IPS-NIHi7 (cell line): ENCODE results near the gene RASSF4.

ENCODE experiments used
- DNase-seq: peaks from one replicate; pipeline ENCODE4 v3.0.0; 2012; ENCODE audit warnings: mixed read lengths; ENCODE audit errors: extremely low spot score

The RASSF4 gene

DNA sequence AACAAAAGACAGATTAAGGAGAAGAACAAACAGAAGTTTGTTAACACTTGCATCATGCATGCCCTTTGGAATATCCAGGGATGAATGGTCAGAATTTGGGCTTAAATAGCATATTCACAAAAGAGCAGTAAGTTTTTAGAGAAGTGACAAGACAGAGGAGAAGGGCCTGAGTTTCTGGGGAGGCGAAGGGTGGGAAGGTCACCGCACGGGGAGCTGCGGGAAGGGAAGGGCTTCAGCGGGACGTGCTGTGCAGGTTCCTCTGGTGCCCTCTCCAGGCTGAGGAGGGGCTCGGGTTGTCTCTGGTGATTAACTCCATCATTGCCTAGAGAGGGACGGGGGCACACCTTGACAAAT is 30.7 kb downstream of the RASSF4 start:
- DNase-seq, result peak; percentile 63

DNA sequence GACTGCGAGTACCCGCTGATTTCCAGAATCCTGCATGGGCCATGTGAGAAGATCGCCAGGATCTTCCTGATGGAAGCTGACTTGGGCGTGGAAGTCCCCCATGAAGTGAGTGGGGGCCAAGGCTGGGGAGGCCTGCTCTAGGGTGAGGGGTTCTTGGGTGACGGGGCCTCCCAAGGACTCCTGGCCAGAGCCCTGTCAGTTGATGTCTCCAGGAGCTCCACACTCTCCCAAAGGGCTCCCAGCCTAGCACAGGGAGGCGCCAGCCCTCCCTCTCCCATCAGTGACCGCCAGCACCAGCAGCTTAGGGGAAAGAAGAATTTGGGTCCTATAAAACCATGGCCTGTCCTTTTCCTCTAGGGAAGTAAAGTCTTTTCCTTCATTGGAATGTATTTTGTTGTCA is 31.4 kb downstream of the RASSF4 start:
- DNase-seq, result no peak

DNA sequence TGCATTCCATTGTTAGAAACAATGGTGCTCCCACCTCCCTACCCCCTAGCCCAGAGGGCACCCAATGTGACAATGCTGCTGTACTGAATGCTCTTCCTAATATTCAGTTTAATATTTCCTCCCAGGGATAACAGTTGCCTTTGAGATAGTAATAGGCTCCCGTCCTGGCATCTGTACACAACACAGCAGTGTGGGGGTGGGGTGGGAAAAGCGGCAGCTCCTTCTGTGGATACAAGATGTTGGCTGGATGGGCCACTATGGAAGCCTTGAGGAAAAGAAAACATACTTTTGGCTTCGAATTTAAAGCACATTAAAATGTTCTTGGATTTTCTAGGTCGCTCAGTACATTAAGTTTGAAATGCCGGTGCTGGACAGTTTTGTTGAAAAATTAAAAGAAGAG is 32.0 kb downstream of the RASSF4 start:
- DNase-seq, result no peak

DNA sequence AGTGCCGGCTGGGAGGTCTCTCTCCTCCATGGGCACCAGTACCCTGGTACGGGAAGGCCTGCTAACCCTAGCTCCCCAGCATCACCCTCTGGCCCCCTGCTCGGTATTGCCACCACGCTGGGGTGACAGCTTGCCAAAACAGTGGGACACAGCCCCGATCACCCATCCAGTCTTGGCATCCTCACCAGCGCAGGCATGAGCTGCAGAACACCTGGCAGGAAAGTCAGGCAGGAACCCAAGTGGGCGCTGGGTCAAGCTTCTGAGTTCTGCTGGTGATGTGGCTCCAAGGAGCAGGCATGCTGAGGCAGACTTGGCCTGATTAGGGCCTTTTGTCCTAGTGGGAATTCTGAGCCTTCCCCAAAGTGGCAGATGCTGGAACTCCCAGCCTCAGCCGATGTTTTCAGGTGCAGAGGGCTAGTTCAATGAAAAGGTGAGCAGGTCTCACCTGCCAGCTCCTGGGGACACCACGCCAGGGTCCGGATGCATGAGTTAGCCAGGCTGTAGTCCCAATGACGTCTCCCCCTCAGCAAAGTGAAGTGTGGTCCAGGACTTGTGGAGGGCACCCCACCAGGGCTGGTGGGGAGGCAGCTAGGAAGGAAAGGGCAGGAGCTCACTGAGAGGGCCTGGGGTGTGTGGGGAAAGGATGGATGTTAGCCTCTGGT is 32.6 kb downstream of the RASSF4 start:
- no peak for DNase-seq

DNA sequence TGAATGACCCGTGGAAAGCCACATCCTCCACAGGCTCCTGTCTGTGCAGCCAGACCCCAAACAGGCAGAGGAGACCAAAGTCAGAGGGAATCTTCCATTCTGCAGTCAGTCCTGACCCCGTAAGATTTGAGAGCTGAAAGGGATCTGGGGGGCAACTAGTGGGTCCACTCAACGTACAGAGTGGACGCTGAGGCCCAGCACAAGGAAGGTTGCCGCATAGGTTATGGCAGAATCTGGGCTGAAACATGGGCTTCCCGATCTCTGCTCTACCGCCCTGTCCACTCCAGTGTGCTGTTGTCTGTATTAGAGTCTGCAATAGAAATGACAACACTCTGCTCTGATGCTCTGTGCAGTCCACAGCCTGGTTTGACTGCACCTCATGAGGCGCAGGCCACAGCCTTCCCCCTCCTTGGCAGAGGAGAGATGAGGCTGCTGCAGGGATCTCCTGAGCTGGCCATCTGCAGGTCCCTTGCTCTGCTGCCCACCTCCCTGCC is 33.2 kb downstream of the RASSF4 start:
- DNase-seq, result no peak

DNA sequence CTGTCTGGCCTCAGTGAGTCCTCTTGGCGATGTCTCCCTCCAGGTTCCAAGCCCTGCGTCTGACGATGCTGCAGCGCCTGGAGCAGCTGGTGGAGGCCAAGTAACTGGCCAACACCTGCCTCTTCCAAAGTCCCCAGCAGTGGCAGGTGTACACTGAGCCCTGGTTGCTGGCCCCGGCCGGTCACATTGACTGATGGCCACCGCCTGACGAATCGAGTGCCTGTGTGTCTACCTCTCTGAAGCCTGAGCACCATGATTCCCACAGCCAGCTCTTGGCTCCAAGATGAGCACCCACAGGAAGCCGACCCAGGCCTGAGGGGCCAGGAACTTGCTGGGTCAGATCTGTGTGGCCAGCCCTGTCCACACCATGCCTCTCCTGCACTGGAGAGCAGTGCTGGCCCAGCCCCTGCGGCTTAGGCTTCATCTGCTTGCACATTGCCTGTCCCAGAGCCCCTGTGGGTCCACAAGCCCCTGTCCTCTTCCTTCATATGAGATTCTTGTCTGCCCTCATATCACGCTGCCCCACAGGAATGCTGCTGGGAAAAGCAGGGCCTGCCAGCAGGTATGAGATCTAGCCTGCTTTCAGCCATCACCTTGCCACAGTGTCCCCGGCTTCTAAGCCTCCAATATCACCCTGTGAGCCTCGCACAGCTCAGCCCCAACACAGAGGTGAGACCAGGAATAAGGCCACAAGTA is 33.8 kb downstream of the RASSF4 start:
- no peak for DNase-seq

DNA sequence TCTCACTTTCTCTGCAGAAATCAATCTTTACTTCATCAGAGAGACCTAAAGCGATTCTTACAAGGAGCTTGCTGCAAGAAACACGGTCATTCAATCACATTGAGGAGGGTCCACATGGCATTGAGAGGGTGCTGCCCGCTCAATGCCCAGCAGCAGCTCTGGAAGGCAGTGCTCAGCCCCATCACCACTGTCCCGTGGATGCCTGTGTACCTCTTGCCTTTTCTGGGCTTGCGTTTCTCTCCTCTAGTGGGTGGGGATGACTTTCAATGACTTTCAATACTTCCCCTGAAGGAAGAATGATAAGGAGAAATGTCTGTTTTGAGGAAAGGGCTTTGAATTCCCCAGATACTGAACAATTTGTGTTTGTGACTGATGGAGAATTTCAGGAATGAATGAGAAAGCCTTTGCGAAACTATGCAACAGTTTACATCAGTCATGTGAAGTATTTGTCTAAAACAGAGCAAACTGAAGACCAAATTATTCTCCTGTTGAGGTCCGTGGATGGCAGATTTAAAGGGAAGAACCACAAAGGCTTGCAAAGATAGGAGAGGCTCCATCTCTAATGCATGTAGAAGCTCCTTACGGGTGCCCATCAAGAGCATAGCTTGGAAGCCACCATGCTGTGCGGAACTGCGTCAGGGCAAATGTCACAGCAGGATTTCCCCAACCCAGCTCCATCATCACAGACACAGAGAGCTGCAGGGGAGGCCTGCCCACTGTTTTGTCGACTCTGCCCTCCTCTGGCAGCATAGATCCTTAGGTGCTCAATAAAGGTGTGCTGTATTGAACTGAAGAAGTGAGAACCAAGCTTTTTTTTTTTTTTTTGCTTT is 34.5 kb downstream of the RASSF4 start:
- no peak for DNase-seq

DNA sequence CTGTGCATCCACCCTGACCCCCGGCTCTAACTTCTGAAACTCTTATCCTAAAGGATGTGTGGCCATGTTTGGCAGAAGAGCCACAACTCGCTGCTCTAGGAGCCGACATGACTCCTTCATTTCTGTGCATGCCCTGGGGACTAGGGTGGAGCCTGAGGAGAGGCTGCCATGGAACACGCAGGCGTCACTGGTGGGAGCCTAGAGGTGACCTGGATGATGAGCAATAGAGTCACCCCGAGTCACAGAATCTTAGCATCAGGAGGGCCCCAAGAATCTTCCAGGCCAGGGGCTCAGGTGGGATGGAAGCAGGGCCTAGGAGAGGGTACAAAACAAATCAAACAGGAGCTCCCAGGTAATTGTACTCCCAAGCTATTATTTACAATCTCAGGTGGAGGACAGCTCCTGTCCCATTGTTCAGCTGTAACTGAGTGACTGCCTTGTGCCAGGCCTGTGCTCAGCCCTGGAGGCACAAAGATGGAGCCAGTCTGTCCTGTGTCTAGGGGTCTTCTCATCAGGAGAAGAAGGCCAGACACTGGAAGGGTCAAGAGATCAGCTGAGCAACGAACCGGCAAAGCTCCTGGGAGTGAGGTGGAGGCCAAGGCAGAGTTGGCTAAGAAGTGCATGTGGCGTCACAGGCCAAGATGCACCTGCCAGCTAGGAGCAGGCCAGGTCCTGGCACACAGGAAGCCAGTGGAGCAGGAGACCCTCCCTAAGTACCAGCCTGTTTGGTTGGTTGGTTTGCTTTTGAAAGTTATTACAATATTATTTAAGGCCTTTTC is 35.3 kb downstream of the RASSF4 start:
- no peak for DNase-seq

DNA sequence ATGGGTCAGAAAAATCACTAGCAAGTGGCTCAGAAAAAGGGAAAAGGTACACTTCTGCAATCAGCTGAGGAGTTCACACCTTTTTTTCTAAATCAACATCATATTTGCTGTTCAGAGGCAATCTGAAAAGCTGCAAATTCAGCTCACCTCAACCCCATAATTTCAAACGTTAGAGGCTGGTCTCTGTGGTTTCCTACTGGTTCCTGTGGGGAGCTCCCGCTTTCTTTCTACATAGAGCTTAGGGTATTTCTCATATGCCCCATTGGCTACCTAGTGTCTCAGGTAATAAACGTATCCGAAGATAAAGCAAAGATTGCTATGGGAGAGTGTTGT is 35.9 kb downstream of the RASSF4 start:
- DNase-seq, result no peak

DNA sequence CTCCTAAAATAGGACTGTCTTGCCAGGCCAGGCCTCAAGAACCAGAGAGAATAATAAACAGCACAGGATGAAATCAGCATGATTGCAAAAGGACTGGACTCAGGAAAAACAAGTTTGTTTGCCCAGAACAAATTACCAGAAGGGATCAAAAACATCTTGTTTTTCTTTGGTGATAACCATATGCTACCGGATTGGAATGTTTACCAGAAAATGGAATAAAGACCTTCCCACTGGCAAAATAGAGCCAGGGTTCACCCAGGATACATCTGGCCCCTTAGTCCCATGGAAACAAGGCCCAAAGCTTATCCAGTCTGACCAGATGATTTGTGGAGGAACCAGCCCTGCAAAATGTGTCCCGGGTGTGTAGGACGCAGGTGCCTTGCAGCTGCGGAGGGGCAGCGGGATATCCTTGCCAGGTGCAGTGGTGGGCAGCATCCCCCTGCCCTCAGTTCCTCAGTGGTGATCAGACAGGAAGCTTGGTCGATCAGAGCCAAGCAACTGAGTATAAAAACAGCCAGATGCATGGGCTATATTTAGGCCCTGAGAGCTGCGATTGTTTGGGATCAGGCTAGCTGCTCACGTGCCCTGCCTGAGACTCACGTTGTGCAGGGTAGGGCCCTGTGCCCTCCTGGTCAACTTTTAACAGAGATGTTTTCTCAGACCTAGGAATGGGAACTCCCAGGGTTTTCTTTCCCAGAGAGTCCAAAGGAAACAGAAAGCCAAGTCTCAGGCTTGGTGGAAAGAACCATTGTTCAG is 36.5 kb downstream of the RASSF4 start:
- no peak for DNase-seq

DNA sequence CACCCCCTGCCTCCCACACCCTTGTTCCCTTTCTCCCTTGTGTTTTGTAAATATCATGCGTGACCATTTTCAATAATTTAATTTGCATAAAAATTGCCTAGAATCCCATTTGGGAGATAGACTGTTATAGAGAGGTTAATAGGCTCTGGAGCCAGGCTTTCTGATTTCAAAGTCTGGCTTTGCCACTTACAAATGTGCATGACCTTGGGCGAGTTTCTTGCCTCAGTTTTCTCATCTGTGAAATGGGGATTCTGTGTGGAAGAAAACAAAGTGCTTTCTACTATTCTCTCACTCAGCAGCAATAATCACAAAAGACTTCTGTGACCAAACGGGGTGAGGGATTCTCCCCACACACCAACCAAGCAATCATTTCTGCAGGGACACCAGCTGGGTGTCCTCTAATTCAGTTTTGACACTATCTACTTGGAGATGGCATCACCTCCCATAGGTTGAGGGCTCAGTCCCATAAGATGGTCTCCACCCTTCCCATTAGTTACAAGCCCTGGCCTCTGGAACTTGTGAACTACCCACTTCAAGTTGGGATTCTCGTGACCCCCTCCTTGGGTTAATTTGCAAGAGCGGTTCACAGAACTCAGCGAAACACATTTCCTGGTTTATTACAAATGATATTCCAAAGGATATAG is 37.6 kb downstream of the RASSF4 start:
- DNase-seq, result no peak

DNA sequence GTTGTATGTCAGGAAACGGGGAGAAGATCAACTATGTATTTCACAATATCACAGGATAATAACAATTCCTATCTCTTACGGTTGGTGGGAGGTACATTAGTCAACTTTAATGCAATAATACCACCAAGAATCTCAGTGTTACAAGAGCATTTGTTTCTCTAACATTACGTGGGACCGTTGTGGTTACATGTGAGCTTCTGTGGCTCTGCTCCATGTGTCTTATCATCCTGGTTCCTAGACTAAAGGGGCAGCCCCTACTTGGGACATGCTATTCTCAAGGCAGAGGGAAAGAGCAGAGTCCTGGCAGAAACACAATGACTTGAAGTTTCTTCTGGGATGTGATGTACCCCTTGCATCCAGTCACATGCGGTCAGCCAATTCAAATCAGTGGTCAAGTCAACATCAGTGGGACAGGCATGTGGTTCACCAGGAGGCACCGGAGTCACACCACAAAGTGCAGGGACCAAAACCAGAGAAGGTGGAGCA is 38.6 kb downstream of the RASSF4 start:
- DNase-seq, result no peak

DNA sequence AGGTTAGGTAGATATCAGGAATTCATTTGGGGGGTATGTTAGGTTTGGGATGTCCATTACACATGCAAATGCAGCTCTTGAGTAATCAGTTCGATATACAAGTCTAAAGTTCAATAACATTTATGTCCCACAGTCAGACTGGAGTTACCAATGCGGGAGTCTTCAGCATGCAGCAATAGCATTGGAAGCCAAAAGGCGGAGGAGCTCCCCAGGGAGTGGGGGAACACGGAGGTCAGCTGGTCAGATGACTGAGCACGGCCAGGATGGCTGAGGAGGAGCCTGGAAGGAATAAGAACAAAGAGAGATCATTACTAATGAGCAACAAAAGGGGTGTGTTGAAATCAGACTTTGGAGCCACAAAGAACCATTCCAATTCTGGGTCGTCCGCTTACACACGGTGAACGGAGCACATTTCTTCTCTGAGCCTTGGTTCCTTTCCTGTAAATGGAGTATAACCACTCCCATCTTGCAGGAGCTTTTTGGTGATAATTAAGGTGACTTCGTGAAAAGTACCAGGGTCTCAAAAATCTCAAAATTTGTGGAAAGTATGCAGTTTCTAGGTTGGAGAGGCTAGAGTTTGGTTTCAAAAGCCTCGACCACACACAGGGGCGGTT is 40.6 kb downstream of the RASSF4 start:
- no peak for DNase-seq

DNA sequence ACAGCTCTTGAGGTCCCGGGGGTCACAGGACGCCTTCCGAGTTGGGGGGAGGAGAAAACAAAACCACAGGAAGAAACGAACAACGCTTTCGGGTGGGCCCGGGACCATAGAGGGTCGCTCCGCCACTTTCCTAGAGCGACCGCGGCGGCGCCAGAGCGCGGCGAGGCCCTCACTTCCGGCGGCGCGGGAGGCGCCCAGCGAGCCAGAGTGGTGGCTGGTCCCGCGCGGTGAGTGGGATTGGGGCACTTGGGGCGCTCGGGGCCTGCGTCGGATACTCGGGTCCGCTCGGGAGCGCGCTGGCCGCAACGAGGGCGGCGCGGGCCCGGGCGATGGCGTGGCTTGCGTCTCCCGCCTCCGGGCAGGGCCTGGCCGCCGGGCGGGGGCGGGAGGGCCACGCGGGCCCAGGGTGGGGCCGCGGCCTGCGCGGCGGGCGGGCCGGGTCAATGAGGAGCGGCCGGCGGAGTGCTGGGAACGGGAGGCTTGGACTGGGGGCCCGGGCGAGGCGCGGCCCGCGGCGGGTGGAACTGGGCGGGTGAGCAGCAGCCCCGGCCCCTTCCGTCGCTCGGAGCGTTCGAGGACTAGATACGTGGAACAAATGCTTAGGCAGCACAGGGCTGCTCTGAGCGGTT is 41.3 kb downstream of the RASSF4 start, which contains the start of gene ZNF22:
Gene ZNF22, plus strand, starts transcription at position 172 of the 629 bp plus-strand sequence. CDS start 2,446 bp downstream, outside the sequence.
- peak; percentile 79 for DNase-seq

DNA sequence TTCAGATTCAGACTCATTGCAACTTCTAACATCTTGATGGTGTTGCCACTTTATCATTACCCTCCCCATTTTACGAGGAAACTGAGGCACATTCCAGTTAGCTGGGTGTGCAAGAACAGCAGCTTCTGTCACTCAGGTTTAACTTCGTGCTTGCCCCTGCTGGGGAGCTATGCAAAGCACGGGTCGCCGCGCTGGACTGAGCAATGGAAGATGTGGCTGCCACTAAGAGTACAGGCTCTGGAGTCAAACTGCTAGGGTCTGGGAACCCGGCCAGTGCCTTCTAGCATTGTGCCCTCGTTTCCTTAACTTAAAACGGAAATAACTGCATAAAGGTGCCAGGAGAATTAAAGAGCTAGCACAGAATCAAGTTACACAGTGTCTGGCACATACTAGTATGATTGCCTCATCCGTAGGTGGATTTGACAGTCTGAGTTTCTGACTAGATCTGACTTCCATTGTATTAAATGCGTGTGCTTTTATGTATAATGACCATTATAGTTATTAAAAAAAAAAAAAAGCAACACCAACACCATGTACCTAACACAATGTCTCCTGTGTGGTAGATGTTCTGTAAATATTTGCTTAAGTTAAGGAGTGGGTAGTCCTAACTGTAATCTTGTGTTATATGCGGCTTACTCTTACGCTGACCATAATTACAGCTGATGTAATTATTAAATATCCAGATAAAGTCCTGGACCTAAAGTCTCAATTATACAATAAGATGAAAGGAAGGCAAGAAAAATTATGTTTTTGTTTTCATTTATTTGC is 42.0 kb downstream of the RASSF4 start:
- peak; percentile 20 for DNase-seq

DNA sequence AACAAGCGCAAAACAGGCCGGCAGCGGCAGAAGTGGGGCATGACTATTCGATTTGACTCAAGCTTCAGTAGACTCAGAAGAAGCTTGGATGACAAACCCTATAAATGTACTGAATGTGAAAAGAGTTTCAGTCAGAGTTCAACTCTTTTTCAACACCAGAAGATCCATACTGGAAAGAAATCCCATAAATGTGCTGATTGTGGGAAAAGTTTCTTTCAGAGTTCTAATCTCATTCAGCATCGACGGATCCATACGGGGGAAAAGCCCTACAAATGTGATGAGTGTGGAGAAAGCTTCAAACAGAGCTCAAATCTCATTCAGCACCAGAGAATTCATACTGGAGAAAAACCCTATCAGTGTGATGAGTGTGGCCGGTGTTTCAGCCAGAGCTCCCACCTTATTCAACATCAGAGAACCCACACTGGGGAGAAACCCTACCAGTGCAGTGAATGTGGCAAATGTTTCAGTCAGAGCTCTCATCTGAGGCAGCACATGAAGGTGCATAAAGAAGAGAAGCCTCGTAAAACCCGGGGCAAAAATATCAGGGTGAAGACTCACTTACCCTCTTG is 43.9 kb downstream of the RASSF4 start:
- no peak for DNase-seq

DNA sequence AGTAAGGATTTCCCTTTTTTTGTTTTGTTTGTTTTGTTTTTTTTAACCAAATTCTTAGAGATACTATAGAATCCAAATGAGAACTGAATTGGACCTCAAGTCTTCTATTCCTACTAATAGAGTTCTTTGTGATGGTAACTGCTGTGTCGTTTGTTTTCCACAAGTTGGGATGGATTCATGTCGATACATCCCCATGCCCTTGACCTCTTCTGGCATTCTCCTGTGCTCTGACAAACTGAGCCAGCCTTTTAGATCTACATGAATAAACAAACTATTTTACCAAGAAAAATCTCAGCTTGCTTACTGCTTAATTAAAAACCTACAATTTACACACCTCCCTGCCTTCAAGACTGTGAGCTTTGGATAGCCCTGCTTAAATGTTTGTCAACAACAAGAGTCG is 45.1 kb downstream of the RASSF4 start:
- no peak for DNase-seq

DNA sequence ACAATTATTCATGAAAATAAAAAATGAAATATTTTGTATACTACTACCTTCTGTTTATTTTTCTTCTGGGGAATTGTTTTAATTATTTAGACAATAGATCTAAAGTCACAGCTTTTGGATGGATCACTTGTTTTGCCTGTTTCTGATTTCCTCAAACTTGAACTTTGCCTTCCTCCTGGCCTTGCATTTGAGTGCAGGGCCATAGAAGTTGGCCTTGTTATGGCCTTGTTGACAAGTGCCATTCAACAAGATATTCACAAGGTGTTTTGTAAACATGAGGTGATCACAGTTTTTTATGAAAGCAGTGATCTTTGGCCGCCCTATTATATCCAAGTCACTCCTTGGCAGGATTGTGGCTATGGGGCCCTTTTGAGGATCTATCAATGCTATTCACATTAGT is 45.7 kb downstream of the RASSF4 start:
- DNase-seq, result no peak
